ENCODE measurements around the gene CCDC9B.

DNA sequence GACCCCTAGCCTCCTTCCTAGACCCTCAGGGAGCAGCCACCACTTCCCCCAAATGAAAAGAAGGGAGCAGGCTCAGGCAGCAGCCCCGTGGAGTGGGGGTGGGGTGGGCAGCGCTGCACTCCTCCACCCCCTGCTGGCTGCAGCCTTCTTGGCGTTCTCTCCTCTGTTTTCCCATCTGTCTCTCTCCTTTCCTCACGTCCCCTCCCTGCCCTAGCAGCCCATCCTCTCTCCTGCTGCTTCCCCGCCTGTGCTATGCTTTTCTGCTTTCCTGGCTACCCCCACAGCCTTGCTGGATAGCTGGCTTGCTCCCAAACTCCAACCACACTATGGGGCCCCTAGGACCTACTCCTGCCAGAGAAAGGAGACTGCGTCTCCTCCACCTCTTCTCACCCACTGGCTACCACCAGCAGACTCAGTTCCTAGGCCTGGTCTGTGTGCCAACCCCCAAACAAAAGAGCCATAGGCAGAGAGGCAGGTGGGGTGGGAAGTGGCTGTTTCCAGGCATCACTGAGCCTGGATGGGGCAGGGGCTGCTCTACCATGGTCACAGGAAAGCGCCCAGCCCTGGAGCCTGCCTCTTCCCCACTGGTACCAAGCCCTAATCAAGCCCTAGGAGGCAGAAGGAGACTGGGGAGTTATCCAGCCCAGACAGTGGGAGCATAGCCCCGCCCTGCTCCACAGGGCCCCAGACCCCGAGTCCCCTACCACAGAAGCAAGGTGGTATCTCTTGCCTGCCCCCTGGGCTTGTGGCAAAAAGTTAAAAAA, 13.9 kb upstream of the CCDC9B start:
- TF ChIP-seq, protein P1, sequence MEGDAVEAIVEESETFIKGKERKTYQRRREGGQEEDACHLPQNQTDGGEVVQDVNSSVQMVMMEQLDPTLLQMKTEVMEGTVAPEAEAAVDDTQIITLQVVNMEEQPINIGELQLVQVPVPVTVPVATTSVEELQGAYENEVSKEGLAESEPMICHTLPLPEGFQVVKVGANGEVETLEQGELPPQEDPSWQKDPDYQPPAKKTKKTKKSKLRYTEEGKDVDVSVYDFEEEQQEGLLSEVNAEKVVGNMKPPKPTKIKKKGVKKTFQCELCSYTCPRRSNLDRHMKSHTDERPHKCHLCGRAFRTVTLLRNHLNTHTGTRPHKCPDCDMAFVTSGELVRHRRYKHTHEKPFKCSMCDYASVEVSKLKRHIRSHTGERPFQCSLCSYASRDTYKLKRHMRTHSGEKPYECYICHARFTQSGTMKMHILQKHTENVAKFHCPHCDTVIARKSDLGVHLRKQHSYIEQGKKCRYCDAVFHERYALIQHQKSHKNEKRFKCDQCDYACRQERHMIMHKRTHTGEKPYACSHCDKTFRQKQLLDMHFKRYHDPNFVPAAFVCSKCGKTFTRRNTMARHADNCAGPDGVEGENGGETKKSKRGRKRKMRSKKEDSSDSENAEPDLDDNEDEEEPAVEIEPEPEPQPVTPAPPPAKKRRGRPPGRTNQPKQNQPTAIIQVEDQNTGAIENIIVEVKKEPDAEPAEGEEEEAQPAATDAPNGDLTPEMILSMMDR (IDR thresholded peaks at IDR 0.05 in 8 of 11, conservative IDR thresholded peaks at IDR 0.05 in 3 of 11) = peak in 3 of 11 experiments; percentile 18 to 37 (median 25)
- TF ChIP-seq POLR2A (IDR thresholded peaks at IDR 0.05) = no peak

All from spleen (tissue), 7 donors.